Liver (tissue), 3 donors: ENCODE measurements around the gene SLC8A2.

Source experiments
- ATF3 ChIP-seq: IDR thresholded peaks from 2 replicates; pipeline ENCODE4 v1.6.1; 2016; ENCODE audit warnings: antibody characterized with exemption
- CTCF ChIP-seq: fragments of 150-350 bp; IDR thresholded peaks from 2 replicates; pipeline ENCODE4 v1.5.1; 2017; ENCODE audit warnings: improper control_type of control experiment, low read depth, low read length; ENCODE audit not compliant: missing input control
- EGR1 ChIP-seq, 2 donors: IDR thresholded peaks; 2 replicates each; pipeline ENCODE4 v1.6.1; 2016 to 2018; ENCODE audit warnings: antibody characterized with exemption in 2 of 2, low read depth in 2 of 2
- FOXA1 ChIP-seq: IDR thresholded peaks from 2 replicates; pipeline ENCODE4 v1.6.1; 2016; ENCODE audit warnings: antibody characterized with exemption
- JUND ChIP-seq, 2 donors: IDR thresholded peaks; 2 replicates each; pipeline ENCODE4 v1.6.1; 2016; ENCODE audit warnings: antibody characterized with exemption in 2 of 2
- MAX ChIP-seq: IDR thresholded peaks from 2 replicates; pipeline ENCODE4 v1.6.1; 2016; ENCODE audit warnings: antibody characterized with exemption
- RAD21 ChIP-seq, 2 donors: IDR thresholded peaks; 2 replicates each; pipeline ENCODE4 v1.6.1; 2016; ENCODE audit warnings: antibody characterized with exemption in 2 of 2, mild to moderate bottlenecking in 2 of 2
- REST ChIP-seq: IDR thresholded peaks from 2 replicates; pipeline ENCODE4 v1.6.1; 2016; ENCODE audit warnings: antibody characterized with exemption, mild to moderate bottlenecking
- SP1 ChIP-seq: IDR thresholded peaks from 2 replicates; pipeline ENCODE4 v1.6.1; 2018; ENCODE audit warnings: antibody characterized with exemption, mild to moderate bottlenecking
- ZBTB33 ChIP-seq: IDR thresholded peaks from 2 replicates; pipeline ENCODE4 v1.6.1; 2016; ENCODE audit warnings: antibody characterized with exemption
- donor health status: healthy.
- donor health status: healthy.

- TF ChIP-seq SP1 (no peak), CTCF (no peak), JUND (IDR thresholded peaks at IDR 0.05) (no peak), EGR1 (IDR thresholded peaks at IDR 0.05; ENCODE audit: low read depth in 2 of 2) (no peak), RAD21 (IDR thresholded peaks at IDR 0.05) (no peak), ZBTB33 (no peak), FOXA1 (no peak), MAX (no peak), ATF3 (no peak), REST (no peak)
These were observed 35.3 kb upstream of the SLC8A2 start for GRCh38 chr19:47507012-47507411.
